ENCODE results near the gene DDB1. TPM values are rescaled to one million over a fixed set of nuclear protein-coding genes. Genes with fewer than 3 reads are reported as not detected.

The DDB1 gene
- total and polyA plus RNA-seq, 2 of the 13 experiments (the other 11 are each of a cell fraction or from before 2014, with no cell fraction given) = 217 to 266 TPM

DNA sequence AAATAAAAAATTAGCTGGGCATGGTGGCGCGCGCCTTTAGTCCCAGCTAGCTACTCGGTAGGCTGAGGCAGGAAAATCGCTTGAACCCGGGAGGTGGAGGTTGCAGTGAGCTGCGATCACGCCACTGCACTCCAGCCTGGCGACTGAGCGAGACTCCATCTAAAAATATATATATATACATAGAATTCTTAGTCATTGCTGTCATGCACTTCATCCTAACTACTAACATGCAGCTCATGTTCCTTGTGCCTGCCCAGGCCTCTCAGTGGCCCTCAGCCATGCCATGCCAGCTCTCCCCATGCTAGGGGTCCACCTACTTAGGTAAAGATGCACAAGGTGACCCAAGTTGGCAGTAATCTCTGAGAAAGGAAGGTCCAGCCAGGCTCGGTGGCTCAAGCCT lies 25.7 kb upstream of the DDB1 start (continued):
- no peak for TF ChIP-seq ZBTB40 (IDR thresholded peaks at IDR 0.05)
- no peak for TF ChIP-seq ZBTB40 (CRISPR knock-in tag; IDR thresholded peaks at IDR 0.05)
- TF ChIP-seq ATF7 (IDR thresholded peaks at IDR 0.05) = no peak
- no peak for TF ChIP-seq ATF7 (CRISPR knock-in tag; IDR thresholded peaks at IDR 0.05)

DNA sequence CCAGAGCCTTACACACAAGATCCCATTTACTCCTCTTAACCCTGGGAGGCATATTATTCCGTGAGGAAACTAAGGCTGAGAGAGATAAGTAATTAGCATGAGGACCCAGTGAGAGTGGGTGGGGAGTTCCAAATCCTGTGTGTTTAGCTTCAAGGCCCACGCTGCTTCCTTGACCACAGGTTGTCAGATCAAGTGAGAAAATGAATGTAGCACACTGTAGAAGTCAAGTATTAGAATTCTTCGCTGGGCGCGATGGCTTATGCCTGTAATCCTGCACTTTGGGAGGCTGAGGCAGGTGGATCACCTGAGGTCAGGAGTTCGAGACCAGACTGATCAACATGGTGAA lies 25.0 kb upstream of the DDB1 start:
- ChIA-PET CTCF (ENCODE audit: low intra/inter-chr PET ratio, low total read pairs) (no interaction called here), POLR2A (interaction anchor here (1.0 to 9.9 kb wide), 5 partner anchors 9 to 72 kb away, joined by 3 to 146 read pairs (median 3); partner anchors contain the start of genes CPSF7, DDB1, SDHAF2 and TKFC)
- Histone ChIP-seq H3K4me3 (replicated peaks in 1 of 3; ENCODE audit: insufficient read depth in 1 of 3, low read depth in 2 of 3, low read length in 3 of 3) (no peak overlapping the region), H3K79me2 (ENCODE audit: insufficient read depth, low read length) (peaks cover 6% of the 10 kb centered on the region), H3K27me3 (ENCODE audit: control insufficient read depth in 1 of 2, insufficient read depth in 2 of 2, low read length in 2 of 2) (no peaks in the 10 kb centered on the region; a peak in 1 of 5 replicates), H3K36me3 (replicated peaks in 1 of 2; ENCODE audit: control insufficient read depth in 1 of 2, insufficient read depth in 2 of 2, low read length in 2 of 2) (peaks cover 0 to 2% of the 10 kb centered on the region in 2 experiments; a peak in 2 of 5 replicates), H4K20me1 (ENCODE audit: insufficient read depth, low read length) (no peaks in the 10 kb centered on the region), H3K27ac (ENCODE audit: extremely low read length, insufficient read depth, low read length) (no peak overlapping the region), H3K4me1 (ENCODE audit: insufficient read depth, low read length) (peaks cover 27% of the 10 kb centered on the region), H2AFZ (ENCODE audit: low read length) (no peak overlapping the region), H3K9me3 (ENCODE audit: low read length) (no peaks in the 10 kb centered on the region), H3K4me2 (ENCODE audit: low read depth, low read length) (no peak overlapping the region), H3K9ac (ENCODE audit: insufficient read depth, low read depth, low read length) (no peak overlapping the region)
- intact Hi-C loops (cut with micrococcal nuclease; ENCODE audit: unreplicated experiment) = no loop called here
- DNase-seq (ENCODE audit: low spot score) (no peak), FAIRE-seq (no peak), ATAC-seq (no peak)
- in situ Hi-C loops (cut with HindIII; ENCODE audit: extremely low pct_ligation_motif_present, low pct_unique_long_range_greater_than_20kb) = no loop called here
- no TSS peak for BruUV-seq (replicated peaks)
- 97% methylated on average over 6 of the region's 6 CpGs for WGBS (ENCODE audit: low lambda C conversion rate)
- no peak for TF ChIP-seq ZNF781 (CRISPR knock-in tag; IDR thresholded peaks at IDR 0.05; ENCODE audit: borderline replicate concordance, not compliant biosample characterization)
- TF ChIP-seq ZBTB7B (CRISPR knock-in tag; IDR thresholded peaks at IDR 0.05) = no peak
- TF ChIP-seq PLRG1 (conservative IDR thresholded peaks at IDR 0.05) = no peak
- TF ChIP-seq ZNF607 (CRISPR knock-in tag; IDR thresholded peaks at IDR 0.05; ENCODE audit: borderline replicate concordance) = no peak
- no peak for TF ChIP-seq ZNF670 (CRISPR knock-in tag; IDR thresholded peaks at IDR 0.05; ENCODE audit: borderline replicate concordance)
- no peak for TF ChIP-seq NFRKB (IDR thresholded peaks at IDR 0.05)
- TF ChIP-seq SNRNP70 (IDR thresholded peaks at IDR 0.05; ENCODE audit: low read depth, low read length) = no peak
- no peak for TF ChIP-seq RCOR2 (CRISPR knock-in tag; IDR thresholded peaks at IDR 0.05)
- no peak for TF ChIP-seq MIER3 (CRISPR knock-in tag; IDR thresholded peaks at IDR 0.05; ENCODE audit: borderline replicate concordance)
- TF ChIP-seq, protein P1, sequence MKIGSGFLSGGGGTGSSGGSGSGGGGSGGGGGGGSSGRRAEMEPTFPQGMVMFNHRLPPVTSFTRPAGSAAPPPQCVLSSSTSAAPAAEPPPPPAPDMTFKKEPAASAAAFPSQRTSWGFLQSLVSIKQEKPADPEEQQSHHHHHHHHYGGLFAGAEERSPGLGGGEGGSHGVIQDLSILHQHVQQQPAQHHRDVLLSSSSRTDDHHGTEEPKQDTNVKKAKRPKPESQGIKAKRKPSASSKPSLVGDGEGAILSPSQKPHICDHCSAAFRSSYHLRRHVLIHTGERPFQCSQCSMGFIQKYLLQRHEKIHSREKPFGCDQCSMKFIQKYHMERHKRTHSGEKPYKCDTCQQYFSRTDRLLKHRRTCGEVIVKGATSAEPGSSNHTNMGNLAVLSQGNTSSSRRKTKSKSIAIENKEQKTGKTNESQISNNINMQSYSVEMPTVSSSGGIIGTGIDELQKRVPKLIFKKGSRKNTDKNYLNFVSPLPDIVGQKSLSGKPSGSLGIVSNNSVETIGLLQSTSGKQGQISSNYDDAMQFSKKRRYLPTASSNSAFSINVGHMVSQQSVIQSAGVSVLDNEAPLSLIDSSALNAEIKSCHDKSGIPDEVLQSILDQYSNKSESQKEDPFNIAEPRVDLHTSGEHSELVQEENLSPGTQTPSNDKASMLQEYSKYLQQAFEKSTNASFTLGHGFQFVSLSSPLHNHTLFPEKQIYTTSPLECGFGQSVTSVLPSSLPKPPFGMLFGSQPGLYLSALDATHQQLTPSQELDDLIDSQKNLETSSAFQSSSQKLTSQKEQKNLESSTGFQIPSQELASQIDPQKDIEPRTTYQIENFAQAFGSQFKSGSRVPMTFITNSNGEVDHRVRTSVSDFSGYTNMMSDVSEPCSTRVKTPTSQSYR (CRISPR knock-in tag; IDR thresholded peaks at IDR 0.05; ENCODE audit: borderline replicate concordance) = no peak
